Esophagus squamous epithelium (tissue), 5 donors: ENCODE results near the gene DOCK1. TPM values are rescaled to one million over a fixed set of nuclear protein-coding genes. Genes with fewer than 3 reads are reported as not detected.

ENCODE experiments used
- DNase-seq: peaks from one replicate; lab custom pipeline; 2025; lab: John Stamatoyannopoulos, UW
- H3K27ac ChIP-seq, 4 donors: fragments of 200-600 bp; sonication (generic); one replicate each; pipeline ENCODE4 v1.5.1; 2016 to 2019; ENCODE audit warnings: mild to moderate bottlenecking in 1 of 4
- H3K27me3 ChIP-seq, 4 donors: fragments of 200-600 bp; sonication (generic); 1 replicate in 3 of 4; 2 replicates in 1 of 4; pipeline versions ENCODE4 v1.5.1 to v1.6.0; 2017 to 2021; ENCODE audit warnings: antibody characterized with exemption in 1 of 4
- H3K36me3 ChIP-seq, 3 donors: fragments of 200-600 bp; sonication (generic); one replicate each; pipeline ENCODE4 v1.5.1; 2016 to 2019
- H3K4me1 ChIP-seq, 3 donors: fragments of 200-600 bp; sonication (generic); one replicate each; pipeline ENCODE4 v1.5.1; 2017 to 2019
- H3K4me3 ChIP-seq, 4 donors: fragments of 200-600 bp; sonication (generic); 1 replicate in 3 of 4; 2 replicates in 1 of 4; pipeline ENCODE4 v1.5.1; 2016 to 2019; ENCODE audit warnings: mild to moderate bottlenecking in 2 of 4, moderate library complexity in 1 of 4
- H3K9me3 ChIP-seq, 3 donors: fragments of 200-600 bp; sonication (generic); one replicate each; pipeline ENCODE4 v1.5.1; 2016 to 2019
- CTCF ChIP-seq, 6 experiments: fragments of 450-650 bp in 4 of 6; fragments of 200-600 bp in 2 of 6; sonication (generic) in 2 of 6; IDR thresholded peaks; one replicate each; pipeline ENCODE4 v1.5.1; 2016 to 2019; ENCODE audit warnings: antibody characterized with exemption in 6 of 6, mild to moderate bottlenecking in 4 of 6, moderate library complexity in 4 of 6
- POLR2A ChIP-seq, 4 donors: fragments of 450-650 bp; IDR thresholded peaks; one replicate each; pipeline ENCODE4 v1.6.1; 2017; ENCODE audit warnings: antibody characterized with exemption in 4 of 4, mild to moderate bottlenecking in 4 of 4, moderate library complexity in 3 of 4
- WGBS, 2 donors: methylation state at CpG; one replicate each; pipeline ENCODE4 v1.1.5; 2018; 5-methylcytosine and 5-hydroxymethylcytosine counted together
- intact Hi-C: fragments of 100-400 bp; cut with DNase I; formaldehyde crosslinking; loops from one replicate; pipeline ENCODE4 v1.15.0; 2022
- total RNA-seq, 4 donors: library from RNA; depleted of rRNA; stranded (reverse); fragments of >200 nt; gene quantifications; one replicate each; pipeline ENCODE4 v1.1.0, GENCODE V29; 2016
- donor health status: DM: yes; HTN: yes; CAD: no.

Gene DOCK1
- total RNA-seq, 4 donors from 2014 or later, result 31.8 to 83.4 (median 49.8) TPM

GRCh38 chr10:126904516-126904817 is 761 bp upstream of the DOCK1 start:
- Histone ChIP-seq H3K27ac (peak overlapping the region in 2 of 4 donors; percentile 92), H3K36me3 (no peaks in the 10 kb centered on the region), H3K27me3 (no peaks in the 10 kb centered on the region), H3K9me3 (no peaks in the 10 kb centered on the region), H3K4me3 (peak overlapping the region; percentile 92 to 96 (median 92)), H3K4me1 (peaks cover 8 to 48% (median 18%) of the 10 kb centered on the region in 3 donors)
- no peak for DNase-seq
- intact Hi-C loops, result loop anchor here (10.0 kb wide), 1 partner anchor 130 kb away; no protein-coding TSS in a partner anchor
- 25 to 32% methylated on average over 9 to 10 of the region's 10 CpGs for WGBS, 2 donors
- no peak for TF ChIP-seq CTCF (IDR thresholded peaks at IDR 0.05)
- TF ChIP-seq POLR2A (IDR thresholded peaks at IDR 0.05), result no peak

- no peak for TF ChIP-seq POLR2A (IDR thresholded peaks at IDR 0.05)
- TF ChIP-seq CTCF (IDR thresholded peaks at IDR 0.05), result no peak
- peak overlapping the region; percentile 90 to 93 (median 92) for H3K27ac ChIP-seq
- intact Hi-C loops, result loop anchor here (10.0 kb wide), 1 partner anchor 129 kb away; no protein-coding TSS in a partner anchor
- 25 to 69% methylated on average over 6 to 20 of the region's 84 CpGs for WGBS, 2 donors
- H3K27me3 ChIP-seq, result no peaks in the 10 kb centered on the region
- peak overlapping the region; percentile 92 to 96 (median 92) for H3K4me3 ChIP-seq
- no peaks in the 10 kb centered on the region for H3K36me3 ChIP-seq
- peaks cover 11 to 64% (median 25%) of the 10 kb centered on the region in 3 donors for H3K4me1 ChIP-seq
- no peak for DNase-seq
- no peaks in the 10 kb centered on the region for H3K9me3 ChIP-seq
Observed at GRCh38 chr10:126905776-126906703, 812 bp downstream of the DOCK1 start.

- H3K4me1 ChIP-seq, result peaks cover 11 to 72% (median 28%) of the 10 kb centered on the region in 3 donors
Observed at GRCh38 chr10:126906704-126907422, 1.6 kb downstream of the DOCK1 start.

GRCh38 chr10:126907423-126907970 is 2.3 kb downstream of the DOCK1 start:
- no peaks in the 10 kb centered on the region for H3K9me3 ChIP-seq
- no peaks in the 10 kb centered on the region for H3K27me3 ChIP-seq
- intact Hi-C loops, result loop anchor here (10.0 kb wide), 1 partner anchor 127 kb away; no protein-coding TSS in a partner anchor
- 90 to 93% methylated on average over 9 of the region's 9 CpGs for WGBS, 2 donors
- H3K27ac ChIP-seq, result peak overlapping the region in 2 of 4 donors; percentile 9 to 92
- TF ChIP-seq POLR2A (IDR thresholded peaks at IDR 0.05), result no peak
- no peak for TF ChIP-seq CTCF (IDR thresholded peaks at IDR 0.05)
- H3K36me3 ChIP-seq, result no peaks in the 10 kb centered on the region
- no peak overlapping the region for H3K4me3 ChIP-seq
- peaks cover 11 to 77% (median 28%) of the 10 kb centered on the region in 3 donors for H3K4me1 ChIP-seq
- DNase-seq, result no peak

More at GRCh38 chr10:126906704-126907422, 1.6 kb downstream of the DOCK1 start:
- Histone ChIP-seq H3K27ac (peak overlapping the region; percentile 90 to 93 (median 92)), H3K9me3 (no peaks in the 10 kb centered on the region), H3K4me3 (peak overlapping the region; percentile 92 to 96 (median 92)), H3K27me3 (no peaks in the 10 kb centered on the region), H3K36me3 (no peaks in the 10 kb centered on the region)
- intact Hi-C loops, result loop anchor here (10.0 kb wide), 1 partner anchor 128 kb away; no protein-coding TSS in a partner anchor
- no peak for DNase-seq
- TF ChIP-seq POLR2A (IDR thresholded peaks at IDR 0.05) (no peak), CTCF (IDR thresholded peaks at IDR 0.05) (no peak)
- 68 to 89% methylated on average over 5 of the region's 14 CpGs for WGBS, 2 donors
